K562 (cell line): ENCODE measurements around the gene PRSS50. TPM values are rescaled to one million over a fixed set of nuclear protein-coding genes. Genes with fewer than 3 reads are reported as not detected.

ENCODE experiments used
- ATAC-seq: fragments of 200-7000 bp; cut with Tn5 transposase; 3 replicates; pipeline ENCODE4 v1.9.1; 2020; ENCODE audit warnings: moderate library complexity
- BruUV-seq: library from RNA; stranded (reverse); fragments of 400-500 nt; replicated peaks from 2 replicates; lab custom pipeline; 2021; lab: Mats Ljungman, UMichigan
- CTCF ChIA-PET: fragments of 300-600 bp; formaldehyde crosslinking; extraction: SDS; loops from one replicate; lab custom pipeline; 2021; ENCODE audit warnings: low intra/inter-chr PET ratio; lab: Yijun Ruan, JAX
- POLR2A ChIA-PET: fragments of 300-600, 350-650 bp; sonication (Branson Sonifier 250); formaldehyde crosslinking; extraction: SDS; loops from one replicate; lab custom pipeline; 2021; ENCODE audit warnings: antibody characterized with exemption, inconsistent platforms; lab: Yijun Ruan, JAX
- DNase-seq, 4 experiments: peaks; one replicate each; pipeline versions ENCODE4 v3.0.0 to v3.0.0-alpha.2; 2011 to 2018; ENCODE audit warnings: low spot score in 3 of 4, mixed read lengths in 3 of 4; ENCODE audit errors: extremely low read depth in 1 of 4
- FAIRE-seq: peaks from 2 replicates; lab custom pipeline; 2011; peaks lifted over from hg19 to GRCh38; lab: Jason Lieb, UNC
- H2AFZ ChIP-seq: 2 replicates; pipeline ENCODE4 v1.6.0; 2011; ENCODE audit warnings: low read depth, low read length, control low read depth, inconsistent platforms
- H3K27ac ChIP-seq: fragments of 200-600 bp; 3 replicates; pipeline ENCODE4 v1.8.0; 2011; ENCODE audit warnings: low read depth, mild to moderate bottlenecking, control low read depth, inconsistent platforms, low read length, moderate library complexity, mixed read lengths; ENCODE audit errors: extremely low read depth
- H3K27me3 ChIP-seq, 2 experiments: fragments of 300-600 bp in 1 of 2; 2 replicates in 1 of 2; 3 replicates in 1 of 2; pipeline versions ENCODE4 v1.6.0 to v1.8.0; 2011; ENCODE audit warnings: inconsistent platforms in 2 of 2, low read length in 2 of 2, mild to moderate bottlenecking in 1 of 2, mixed read lengths in 1 of 2, moderate library complexity in 1 of 2; ENCODE audit not compliant: control insufficient read depth in 2 of 2, insufficient read depth in 2 of 2
- H3K36me3 ChIP-seq: fragments of 300-600 bp; 3 replicates; pipeline ENCODE4 v1.8.0; 2011; ENCODE audit warnings: mild to moderate bottlenecking, low read length, inconsistent platforms; ENCODE audit not compliant: control insufficient read depth, insufficient read depth
- H3K4me1 ChIP-seq, 2 experiments: fragments of 200-600 bp in 1 of 2; replicated peaks in 1 of 2; 2 replicates in 1 of 2; 3 replicates in 1 of 2; pipeline versions ENCODE4 v1.5.1 to v1.8.0; 2011; ENCODE audit warnings: inconsistent platforms in 2 of 2, low read length in 2 of 2, mild to moderate bottlenecking in 1 of 2, mixed read lengths in 1 of 2, moderate library complexity in 1 of 2; ENCODE audit not compliant: control insufficient read depth in 2 of 2, insufficient read depth in 2 of 2
- H3K4me2 ChIP-seq: 2 replicates; pipeline ENCODE4 v1.6.1; 2011; ENCODE audit warnings: low read length, control low read depth, inconsistent platforms, mixed read lengths; ENCODE audit not compliant: insufficient read depth
- H3K4me3 ChIP-seq: fragments of 200-600 bp; sonication (generic), shearing (Covaris generic); 2 replicates; pipeline ENCODE4 v1.5.1; 2016; ENCODE audit warnings: control low read depth, inconsistent platforms
- H3K79me2 ChIP-seq: fragments of 200-600 bp; 3 replicates; pipeline ENCODE4 v1.8.0; 2011; ENCODE audit warnings: low read length, inconsistent platforms; ENCODE audit not compliant: control insufficient read depth, insufficient read depth
- H3K9ac ChIP-seq, 2 experiments: 2 replicates each; pipeline versions ENCODE4 v1.6.0 to v1.6.1; 2011; ENCODE audit warnings: low read depth in 2 of 2, low read length in 2 of 2, control low read depth in 1 of 2, inconsistent platforms in 1 of 2, mild to moderate bottlenecking in 1 of 2, mixed read lengths in 1 of 2; ENCODE audit not compliant: insufficient read depth in 1 of 2
- H3K9me1 ChIP-seq: one replicate; pipeline ENCODE4 v1.6.0; 2011; ENCODE audit warnings: inconsistent platforms, mild to moderate bottlenecking, low read length, moderate library complexity; ENCODE audit not compliant: control insufficient read depth, insufficient read depth
- H3K9me3 ChIP-seq: replicated peaks from 2 replicates; pipeline ENCODE4 v1.5.1; 2011; ENCODE audit warnings: low read depth, low read length, inconsistent platforms; ENCODE audit not compliant: control insufficient read depth, insufficient read depth
- H4K20me1 ChIP-seq: replicated peaks from 2 replicates; pipeline ENCODE4 v1.6.1; 2011; ENCODE audit warnings: low read length, inconsistent platforms, mixed read lengths; ENCODE audit not compliant: control insufficient read depth, insufficient read depth
- BCOR ChIP-seq: fragments of 450-650 bp; IDR thresholded peaks from 2 replicates; pipeline ENCODE4 v1.6.1; 2016
- ERF ChIP-seq: fragments of 450-650 bp; formaldehyde crosslinking; IDR thresholded peaks from 2 replicates; pipeline ENCODE4 v1.4.0; 2020; ENCODE audit warnings: mild to moderate bottlenecking, mixed read lengths
- GTF2E2 ChIP-seq: fragments of 200-800 bp; sonication (Bioruptor generic); IDR thresholded peaks from 2 replicates; pipeline ENCODE4 v1.6.1; 2016; ENCODE audit warnings: missing genetic modification characterization, missing compliant biosample characterization
- MCM2 ChIP-seq: fragments of 450-650 bp; IDR thresholded peaks from 2 replicates; pipeline ENCODE4 v1.6.1; 2017; ENCODE audit warnings: low read depth, mild to moderate bottlenecking
- NFE2 ChIP-seq: IDR thresholded peaks from 2 replicates; pipeline ENCODE4 v1.6.1; 2014; ENCODE audit warnings: antibody characterized with exemption, low read depth
- SETDB1 ChIP-seq: IDR thresholded peaks from one replicate; pipeline ENCODE4 v1.6.1; 2012; ENCODE audit warnings: low read length, control low read depth, inconsistent platforms
- SRSF9 ChIP-seq: fragments of 200-400 bp; formaldehyde crosslinking; IDR thresholded peaks from 2 replicates; pipeline ENCODE4 v1.6.1; 2017; ENCODE audit warnings: low read depth, low read length, borderline replicate concordance
- TRIM24 ChIP-seq, 2 experiments: fragments of 450-650 bp; IDR thresholded peaks; 2 replicates each; pipeline ENCODE4 v1.6.1; 2016
- USF1 ChIP-seq: sonication (generic); formaldehyde crosslinking; IDR thresholded peaks from 2 replicates; pipeline ENCODE4 v1.9.0; 2022; ENCODE audit warnings: mild to moderate bottlenecking, missing genetic modification reagents
- ZBTB12 ChIP-seq: fragments of 250-450 bp; sonication (Bioruptor Pico); IDR thresholded peaks from 2 replicates; pipeline ENCODE4 v1.4.0; 2020
- ZC3H11A ChIP-seq: IDR thresholded peaks from 2 replicates; pipeline ENCODE4 v1.6.1; 2012; ENCODE audit warnings: low read depth, low read length, improper control_type of control experiment
- ZNF217 ChIP-seq: sonication (generic); formaldehyde crosslinking; IDR thresholded peaks from 2 replicates; pipeline ENCODE4 v1.8.0; 2022; ENCODE audit warnings: mild to moderate bottlenecking, missing genetic modification reagents
- ZNF592 ChIP-seq: fragments of 450-650 bp; IDR thresholded peaks from 2 replicates; pipeline ENCODE4 v1.6.1; 2017; ENCODE audit warnings: antibody characterized with exemption, mild to moderate bottlenecking
- WGBS: fragments of 100-300 bp; shearing (Covaris generic); methylation state at CpG from one replicate; pipeline ENCODE4 v1.1.6; 2016; ENCODE audit warnings: low coverage, mixed read lengths; ENCODE audit not compliant: insufficient coverage; ENCODE audit errors: missing lambda C conversion rate; 5-methylcytosine and 5-hydroxymethylcytosine counted together
- in situ Hi-C: fragments of 300-500 bp; cut with MboI; formaldehyde crosslinking; loops from 4 replicates; pipeline ENCODE4 v1.15.0; 2018; ENCODE audit warnings: inconsistent platforms, mixed read lengths
- intact Hi-C: fragments of 100-400 bp; cut with micrococcal nuclease; formaldehyde crosslinking; loops from 2 replicates; pipeline ENCODE4 v1.14.2; 2022
- polyA plus RNA-seq, 8 experiments: library from polyadenylated mRNA; depleted of rRNA in 4 of 8; stranded (reverse) in 5 of 8; unstranded in 3 of 8; fragments of >200 nt; fragmentation: Nextera tagmentation in 2 of 8; fragmentation: Illumina TruSeq in 1 of 8; extraction: Ambion mirVana in 2 of 8; extraction: Trizol in 1 of 8; gene quantifications; 2 replicates each; pipeline versions ENCODE4 v1.2.1 to v1.2.3, GENCODE V29; 2011 to 2014; ENCODE audit warnings: inconsistent platforms in 1 of 8, missing spikeins in 1 of 8
- total RNA-seq, 7 experiments: library from RNA; depleted of rRNA in 6 of 7; stranded (reverse); fragments of >200 nt in 6 of 7; fragmentation: Illumina TruSeq in 2 of 7; extraction: Trizol in 2 of 7; gene quantifications; 2 replicates each; pipeline versions ENCODE4 v1.2.1 to v1.2.3, GENCODE V29; 2011 to 2021; ENCODE audit warnings: low replicate concordance in 1 of 7

PRSS50 gene
- total and polyA plus RNA-seq, 9 of the 15 experiments (the other 6 are each of a cell fraction or from before 2014, with no cell fraction given) = 0.01 TPM; not detected in 8

GRCh38 chr3:46693038-46693891, 24.4 kb downstream of the PRSS50 start, which contains the start of gene ALS2CL:
TSS of gene ALS2CL (minus strand) at chr3:46693679. CDS start at chr3:46689440, 4,239 bp downstream.
- DNase-seq = peak; percentile 48 to 97 (median 94)
- Histone ChIP-seq H3K27me3 (peaks cover 7 to 47% of the 10 kb centered on the region in 2 experiments), H3K36me3 (no peaks in the 10 kb centered on the region), H2AFZ (peak within 1 kb of the TSS; percentile 86), H3K4me2 (peak within 1 kb of the TSS; percentile 79), H4K20me1 (peaks cover 3% of the 10 kb centered on the region), H3K9me1 (no peaks in the 10 kb centered on the region), H3K27ac (no peak within 1 kb of the TSS), H3K9ac (peak within 1 kb of the TSS; percentile 44 to 83; a peak in 3 of 4 replicates), H3K79me2 (no peaks in the 10 kb centered on the region), H3K9me3 (no peaks in the 10 kb centered on the region), H3K4me3 (peak within 1 kb of the TSS; percentile 40), H3K4me1 (peaks cover 0 to 27% of the 10 kb centered on the region in 2 experiments; a peak in 2 of 5 replicates)
- peak; percentile 19 for FAIRE-seq
- POLR2A ChIA-PET = interaction anchor here (1.0 to 1.2 kb wide), 2 partner anchors 22 to 304 kb away, joined by 3 read pairs; no protein-coding TSS in a partner anchor
- no TSS peak for BruUV-seq
- ATAC-seq = peak; percentile 81
- in situ Hi-C loops = no loop called here
- intact Hi-C loops = no loop called here
- CTCF ChIA-PET = interaction anchor here (0.5 kb wide), 1 partner anchor 19 kb away, joined by 4 read pairs; no protein-coding TSS in a partner anchor
- 2% methylated on average over 61 of the region's 71 CpGs for WGBS
- no peak for TF ChIP-seq USF1 (CRISPR knock-in tag)
- TF ChIP-seq ERF (CRISPR knock-in tag) = no peak
- TF ChIP-seq GTF2E2 = no peak
- TF ChIP-seq ZNF217 (CRISPR knock-in tag) = no peak
- no peak for TF ChIP-seq TRIM24 (IDR thresholded peaks at IDR 0.05)
- TF ChIP-seq ZNF592 = no peak
- no peak for TF ChIP-seq BCOR
- TF ChIP-seq SETDB1 = no peak
- no peak for TF ChIP-seq ZC3H11A
- no peak for TF ChIP-seq NFE2
- TF ChIP-seq SRSF9 = no peak
- TF ChIP-seq MCM2 = no peak
- TF ChIP-seq ZBTB12 = no peak
